H1 (cell line): ENCODE results near the gene TMPRSS11F. TPM values are rescaled to one million over a fixed set of nuclear protein-coding genes. Genes with fewer than 3 reads are reported as not detected.

Experiments
- CTCF ChIA-PET: fragments of 300-600 bp; sonication (Branson Sonifier 250); formaldehyde crosslinking; loops from one replicate; lab custom pipeline; 2021; ENCODE audit not compliant: partially characterized antibody; lab: Charles Lee
- POLR2A ChIA-PET: fragments of 300-600 bp; sonication (Branson Sonifier 250); formaldehyde crosslinking; loops from one replicate; lab custom pipeline; 2021; ENCODE audit warnings: inconsistent platforms; ENCODE audit not compliant: partially characterized antibody; lab: Charles Lee
- DNase-seq, 2 experiments: peaks; one replicate each; pipeline versions ENCODE4 v3.0.0 to v3.0.0-alpha.2; 2010 to 2022; ENCODE audit warnings: low spot score in 2 of 2, low read depth in 1 of 2, mixed read lengths in 1 of 2
- FAIRE-seq: peaks from 2 replicates; lab custom pipeline; 2011; peaks lifted over from hg19 to GRCh38; lab: Jason Lieb, UNC
- H2AFZ ChIP-seq: 2 replicates; pipeline ENCODE4 v1.8.1; 2012; ENCODE audit warnings: low read length, inconsistent platforms
- H2AK5ac ChIP-seq: 2 replicates; pipeline ENCODE4 v1.6.1; 2013; ENCODE audit warnings: low read depth, low read length
- H2BK120ac ChIP-seq: replicated peaks from 2 replicates; pipeline ENCODE3; 2013; ENCODE audit warnings: low read depth, low read length, inconsistent platforms
- H2BK12ac ChIP-seq: 2 replicates; pipeline ENCODE4 v1.6.1; 2013; ENCODE audit warnings: low read depth, low read length
- H2BK15ac ChIP-seq: 2 replicates; pipeline ENCODE4 v1.6.1; 2013; ENCODE audit warnings: low read length
- H2BK20ac ChIP-seq: 2 replicates; pipeline ENCODE4 v1.6.1; 2013; ENCODE audit warnings: low read length
- H2BK5ac ChIP-seq: 2 replicates; pipeline ENCODE4 v1.6.1; 2013; ENCODE audit warnings: low read depth, low read length
- H3K14ac ChIP-seq: 2 replicates; pipeline ENCODE4 v1.6.1; 2013; ENCODE audit warnings: inconsistent platforms; ENCODE audit not compliant: insufficient read length
- H3K18ac ChIP-seq: 2 replicates; pipeline ENCODE4 v1.6.1; 2013; ENCODE audit warnings: low read length; ENCODE audit errors: extremely low read depth
- H3K23ac ChIP-seq: 2 replicates; pipeline ENCODE4 v1.6.1; 2013; ENCODE audit warnings: inconsistent platforms; ENCODE audit not compliant: insufficient read length
- H3K23me2 ChIP-seq: 2 replicates; pipeline ENCODE4 v1.6.1; 2013; ENCODE audit warnings: low read depth, low read length
- H3K27ac ChIP-seq: 2 replicates; pipeline ENCODE4 v1.6.1; 2011; ENCODE audit warnings: low read depth, low read length, inconsistent platforms
- H3K27me3 ChIP-seq, 4 experiments: replicated peaks in 1 of 4; 1 replicate in 1 of 4; 2 replicates in 3 of 4; pipeline versions ENCODE4 v1.6.1 to v1.8.1; 2011 to 2013; ENCODE audit warnings: low read length in 3 of 4, mild to moderate bottlenecking in 3 of 4, inconsistent platforms in 2 of 4, mixed read lengths in 2 of 4, moderate library complexity in 1 of 4; ENCODE audit not compliant: control insufficient read depth in 3 of 4, insufficient read depth in 3 of 4; ENCODE audit errors: extremely low read depth in 1 of 4
- H3K36me3 ChIP-seq, 4 experiments: 2 replicates each; pipeline versions ENCODE4 v1.6.1 to v1.8.1; 2011 to 2013; ENCODE audit warnings: mild to moderate bottlenecking in 4 of 4, low read length in 3 of 4, moderate library complexity in 2 of 4, control low read depth in 1 of 4, inconsistent platforms in 1 of 4; ENCODE audit not compliant: insufficient read depth in 4 of 4, control insufficient read depth in 2 of 4
- H3K4ac ChIP-seq: replicated peaks from 2 replicates; pipeline ENCODE3; 2013; ENCODE audit warnings: low read length, low read depth, mixed read lengths, inconsistent platforms; ENCODE audit not compliant: insufficient read length
- H3K4me1 ChIP-seq, 4 experiments: replicated peaks in 1 of 4; 1 replicate in 1 of 4; 2 replicates in 3 of 4; pipeline versions ENCODE4 v1.6.1 to v1.8.1; 2011 to 2013; ENCODE audit warnings: low read length in 3 of 4, inconsistent platforms in 2 of 4, mixed read lengths in 1 of 4; ENCODE audit not compliant: insufficient read depth in 4 of 4, control insufficient read depth in 3 of 4
- H3K4me2 ChIP-seq, 2 experiments: 2 replicates each; pipeline versions ENCODE4 v1.6.1 to v1.8.1; 2011 to 2013; ENCODE audit warnings: low read depth in 2 of 2, low read length in 2 of 2, control low read depth in 1 of 2, inconsistent platforms in 1 of 2, mild to moderate bottlenecking in 1 of 2; ENCODE audit not compliant: insufficient read depth in 1 of 2
- H3K4me3 ChIP-seq, 4 experiments: fragments of 200-600, 300-600 bp in 1 of 4; sonication (generic), shearing (Covaris generic), sonication (Bioruptor Twin) in 1 of 4; 2 replicates each; pipeline versions ENCODE4 v1.5.1 to v1.8.1; 2011 to 2016; ENCODE audit warnings: low read length in 4 of 4, low read depth in 3 of 4, control low read depth in 2 of 4, inconsistent platforms in 2 of 4, mild to moderate bottlenecking in 2 of 4, mixed read lengths in 1 of 4, moderate library complexity in 1 of 4; ENCODE audit not compliant: insufficient read depth in 2 of 4; ENCODE audit errors: extremely low read depth in 1 of 4
- H3K56ac ChIP-seq: replicated peaks from 2 replicates; pipeline ENCODE3; 2013; ENCODE audit warnings: low read depth, mild to moderate bottlenecking, mixed read lengths, low read length, inconsistent platforms; ENCODE audit not compliant: insufficient read length
- H3K79me1 ChIP-seq: 2 replicates; pipeline ENCODE4 v1.6.1; 2013; ENCODE audit warnings: low read depth, low read length, control low read depth
- H3K79me2 ChIP-seq, 2 experiments: 2 replicates each; pipeline versions ENCODE4 v1.6.1 to v1.8.1; 2012 to 2013; ENCODE audit warnings: low read length in 2 of 2, mild to moderate bottlenecking in 2 of 2, inconsistent platforms in 1 of 2; ENCODE audit not compliant: insufficient read depth in 2 of 2, control insufficient read depth in 1 of 2
- H3K9ac ChIP-seq, 4 experiments: replicated peaks in 1 of 4; 1 replicate in 1 of 4; 2 replicates in 3 of 4; pipeline versions ENCODE4 v1.6.1 to v1.8.1; 2011 to 2013; ENCODE audit warnings: low read depth in 3 of 4, low read length in 3 of 4, control low read depth in 2 of 4, mild to moderate bottlenecking in 2 of 4, moderate library complexity in 2 of 4, inconsistent platforms in 1 of 4; ENCODE audit errors: extremely low read depth in 1 of 4
- H3K9me3 ChIP-seq, 2 experiments: 2 replicates each; pipeline versions ENCODE4 v1.6.1 to v1.8.1; 2012 to 2013; ENCODE audit warnings: mild to moderate bottlenecking in 2 of 2, moderate library complexity in 2 of 2, control low read depth in 1 of 2, inconsistent platforms in 1 of 2, low read depth in 1 of 2, low read length in 1 of 2, mixed read lengths in 1 of 2; ENCODE audit not compliant: insufficient read depth in 2 of 2
- H4K20me1 ChIP-seq, 2 experiments: replicated peaks in 1 of 2; 2 replicates each; pipeline versions ENCODE3 to v1.8.1; 2011 to 2013; ENCODE audit warnings: inconsistent platforms in 2 of 2, low read length in 2 of 2, mild to moderate bottlenecking in 1 of 2; ENCODE audit not compliant: insufficient read depth in 2 of 2, control insufficient read depth in 1 of 2
- H4K5ac ChIP-seq: 2 replicates; pipeline ENCODE4 v1.6.1; 2013; ENCODE audit warnings: low read length, low read depth, mixed read lengths, inconsistent platforms; ENCODE audit not compliant: insufficient read length
- H4K8ac ChIP-seq: 2 replicates; pipeline ENCODE4 v1.8.0; 2013; ENCODE audit warnings: mild to moderate bottlenecking, moderate library complexity, low read length, inconsistent platforms; ENCODE audit not compliant: insufficient read depth; ENCODE audit errors: extremely low read depth
- H4K91ac ChIP-seq: replicated peaks from 2 replicates; pipeline ENCODE3; 2013; ENCODE audit warnings: low read length, mixed read lengths, inconsistent platforms; ENCODE audit not compliant: insufficient read length
- BRCA1 ChIP-seq: IDR thresholded peaks from 2 replicates; pipeline ENCODE4 v1.6.1; 2012; ENCODE audit warnings: low read depth, low read length, improper control_type of control experiment
- CTBP2 ChIP-seq: IDR thresholded peaks from 2 replicates; pipeline ENCODE4 v1.7.0; 2011; ENCODE audit warnings: borderline replicate concordance, mild to moderate bottlenecking, moderate library complexity, mixed read lengths, low read length; ENCODE audit not compliant: insufficient read depth, insufficient read length
- EGR1 ChIP-seq: IDR thresholded peaks from 2 replicates; pipeline ENCODE4 v1.6.1; 2011; ENCODE audit warnings: low read depth, low read length, borderline replicate concordance
- GABPA ChIP-seq: IDR thresholded peaks from 2 replicates; pipeline ENCODE4 v1.6.1; 2011; ENCODE audit warnings: mild to moderate bottlenecking, low read length, moderate library complexity, borderline replicate concordance; ENCODE audit not compliant: insufficient read depth
- HDAC6 ChIP-seq: IDR thresholded peaks from one replicate; pipeline ENCODE4 v1.7.1; 2012; ENCODE audit warnings: low read depth, mild to moderate bottlenecking, inconsistent platforms, low read length, moderate library complexity
- NRF1 ChIP-seq: IDR thresholded peaks from 2 replicates; pipeline ENCODE4 v1.6.1; 2011; ENCODE audit warnings: mild to moderate bottlenecking, low read depth, low read length, improper control_type of control experiment
- POLR2A ChIP-seq, 2 experiments: IDR thresholded peaks; 1 replicate in 1 of 2; 2 replicates in 1 of 2; pipeline ENCODE4 v1.6.1; 2011; ENCODE audit warnings: low read depth in 2 of 2, low read length in 2 of 2, mild to moderate bottlenecking in 2 of 2; ENCODE audit errors: control extremely low read depth in 1 of 2
- POLR2AphosphoS5 ChIP-seq: IDR thresholded peaks from 2 replicates; pipeline ENCODE4 v1.6.1; 2011; ENCODE audit warnings: low read depth, low read length
- SIRT6 ChIP-seq: IDR thresholded peaks from one replicate; pipeline ENCODE4 v1.7.1; 2012; ENCODE audit warnings: low read length, inconsistent platforms
- SUZ12 ChIP-seq: fragments of 200-600 bp; sonication (generic); IDR thresholded peaks from 2 replicates; pipeline ENCODE4 v1.6.1; 2012; ENCODE audit warnings: mild to moderate bottlenecking, inconsistent platforms, low read length, moderate library complexity, mixed read lengths
- TAF1 ChIP-seq: IDR thresholded peaks from 2 replicates; pipeline ENCODE4 v1.6.1; 2011; ENCODE audit warnings: mild to moderate bottlenecking, low read depth, low read length
- TBP ChIP-seq: IDR thresholded peaks from 2 replicates; pipeline ENCODE4 v1.6.1; 2011; ENCODE audit warnings: low read depth, low read length, improper control_type of control experiment
- TEAD4 ChIP-seq: IDR thresholded peaks from 2 replicates; pipeline ENCODE4 v1.6.1; 2012; ENCODE audit warnings: low read depth, low read length, inconsistent platforms, mixed read lengths
- WGBS, 2 experiments: shearing (Covaris generic) in 1 of 2; methylation state at CpG; one replicate each; pipeline versions ENCODE4 v1.1.6 to v1.1.7; 2013 to 2015; ENCODE audit warnings: low lambda C conversion rate in 2 of 2, mixed read lengths in 2 of 2, inconsistent platforms in 1 of 2, low coverage in 1 of 2, missing lambda C conversion rate in 1 of 2; ENCODE audit not compliant: insufficient replicate concordance in 2 of 2, insufficient coverage in 1 of 2, insufficient read length in 1 of 2; ENCODE audit errors: extremely low coverage in 1 of 2, missing lambda C conversion rate in 1 of 2; 5-methylcytosine and 5-hydroxymethylcytosine counted together
- polyA plus RNA-seq, 7 experiments: library from polyadenylated mRNA; depleted of rRNA in 3 of 7; stranded (reverse) in 5 of 7; unstranded in 2 of 7; fragments of >200 nt in 5 of 7; fragments of 200-250 nt in 2 of 7; gene quantifications; 1 replicate in 5 of 7; 2 replicates in 1 of 7; 4 replicates in 1 of 7; pipeline versions ENCODE4 v1.2.1 to v1.2.3, GENCODE V29; 2011 to 2013; ENCODE audit warnings: missing spikeins in 2 of 7, mixed read lengths in 2 of 7
- total RNA-seq: library from RNA; stranded (reverse); fragmentation: NEBNext Ultra II Directional; extraction: Animal tissue kit (Norgen Biotek cat#: 25700); gene quantifications from 2 replicates; pipeline ENCODE4 v1.2.1, GENCODE V29; 2021
- TF ChIP-seq, protein P1 (sequence below): IDR thresholded peaks from 2 replicates; pipeline ENCODE4 v1.6.1; 2012; ENCODE audit warnings: inconsistent platforms
- TF ChIP-seq, protein P2 (sequence below): IDR thresholded peaks from 2 replicates; pipeline ENCODE4 v1.6.1; 2012; ENCODE audit warnings: inconsistent platforms

Gene TMPRSS11F
- total and polyA plus RNA-seq, 2 of the 8 experiments (the other 6 are each of a cell fraction or from before 2014, with no cell fraction given) = not detected

DNA sequence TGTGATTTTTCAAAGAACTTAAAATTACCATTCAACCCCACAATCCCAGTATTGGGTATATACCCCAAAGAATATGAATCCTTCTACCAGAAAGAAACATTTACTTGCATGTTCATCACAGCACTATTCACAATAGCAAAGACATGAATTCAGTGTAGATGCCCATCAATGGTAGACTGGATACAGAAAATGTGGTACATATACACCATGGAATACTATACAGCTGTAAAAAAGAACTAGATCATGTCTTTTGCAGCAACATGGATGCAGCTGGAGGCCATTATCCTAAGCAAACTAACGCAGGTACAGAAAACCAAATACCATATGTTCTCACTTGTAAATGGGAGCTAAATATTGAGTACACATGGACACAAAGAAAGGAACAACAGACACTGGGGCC, 34.1 kb upstream of the TMPRSS11F start:
- H2BK5ac ChIP-seq = no peak overlapping the region
- no peak overlapping the region for H4K5ac ChIP-seq
- no peak for DNase-seq
- no peaks in the 10 kb centered on the region for H3K36me3 ChIP-seq
- H3K4me1 ChIP-seq = no peaks in the 10 kb centered on the region
- no peaks in the 10 kb centered on the region for H3K79me1 ChIP-seq
- 90% methylated on average over 1 of the region's 1 CpG; no CpG with 5 or more reads in 1 of the 2 experiments for WGBS, 2 experiments
- H3K9ac ChIP-seq = no peak overlapping the region
- H3K27ac ChIP-seq = no peak overlapping the region
- no peak overlapping the region for H2BK15ac ChIP-seq
- no peak overlapping the region for H3K4me3 ChIP-seq
- H2AFZ ChIP-seq = no peak overlapping the region
- no peaks in the 10 kb centered on the region for H3K23me2 ChIP-seq
- H2AK5ac ChIP-seq = no peak overlapping the region
- no peak overlapping the region for H3K18ac ChIP-seq
- no peak overlapping the region for H3K14ac ChIP-seq
- no peak overlapping the region for H3K4me2 ChIP-seq
- H3K79me2 ChIP-seq = no peaks in the 10 kb centered on the region
- H4K20me1 ChIP-seq = no peaks in the 10 kb centered on the region
- POLR2A ChIA-PET = interaction anchor here (0.7 kb wide), 1 partner anchor 49 kb away, joined by 3 read pairs; no protein-coding TSS in a partner anchor
- H4K8ac ChIP-seq = no peak overlapping the region
- CTCF ChIA-PET = interaction anchor here (1.5 kb wide), 1 partner anchor 24 kb away, joined by 4 read pairs; no protein-coding TSS in a partner anchor
- H3K4ac ChIP-seq = no peak overlapping the region
- H3K27me3 ChIP-seq = no peaks in the 10 kb centered on the region
- no peak overlapping the region for H2BK120ac ChIP-seq
- no peak overlapping the region for H4K91ac ChIP-seq
- no peak overlapping the region for H2BK20ac ChIP-seq
- TF ChIP-seq, protein P1, sequence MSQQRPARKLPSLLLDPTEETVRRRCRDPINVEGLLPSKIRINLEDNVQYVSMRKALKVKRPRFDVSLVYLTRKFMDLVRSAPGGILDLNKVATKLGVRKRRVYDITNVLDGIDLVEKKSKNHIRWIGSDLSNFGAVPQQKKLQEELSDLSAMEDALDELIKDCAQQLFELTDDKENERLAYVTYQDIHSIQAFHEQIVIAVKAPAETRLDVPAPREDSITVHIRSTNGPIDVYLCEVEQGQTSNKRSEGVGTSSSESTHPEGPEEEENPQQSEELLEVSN = no peak
- TF ChIP-seq TAF1 (no peak), SIRT6 (no peak), SUZ12 (no peak), EGR1 (no peak), NRF1 (no peak), TEAD4 (no peak), TBP (no peak), POLR2AphosphoS5 (no peak), BRCA1 (no peak), CTBP2 (no peak), HDAC6 (no peak), POLR2A (IDR thresholded peaks at IDR 0.05; ENCODE audit: control extremely low read depth in 1 of 2, low read depth in 2 of 2, low read length in 2 of 2) (no peak), GABPA (no peak)
- TF ChIP-seq, protein P2, sequence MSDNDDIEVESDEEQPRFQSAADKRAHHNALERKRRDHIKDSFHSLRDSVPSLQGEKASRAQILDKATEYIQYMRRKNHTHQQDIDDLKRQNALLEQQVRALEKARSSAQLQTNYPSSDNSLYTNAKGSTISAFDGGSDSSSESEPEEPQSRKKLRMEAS = no peak
- H3K23ac ChIP-seq = no peak overlapping the region
- H3K9me3 ChIP-seq = no peaks in the 10 kb centered on the region
- no peak overlapping the region for H2BK12ac ChIP-seq
- no peak overlapping the region for H3K56ac ChIP-seq
- FAIRE-seq = no peak
